HepG2 (cell line): Measurements from ENCODE around the gene PSKH1. TPM values are rescaled to one million over a fixed set of nuclear protein-coding genes. Genes with fewer than 3 reads are reported as not detected.

Source experiments
- FOXA1 ChIP-seq, 2 experiments: fragments of 450-650 bp in 1 of 2; sonication (generic) in 1 of 2; formaldehyde crosslinking in 1 of 2; IDR thresholded peaks; 2 replicates each; pipeline versions ENCODE4 v1.4.0 to v1.6.1; 2016 to 2020; ENCODE audit warnings: missing genetic modification reagents in 1 of 2
- GATA4 ChIP-seq: sonication (generic); IDR thresholded peaks from 2 replicates; pipeline ENCODE4 v1.6.1; 2016; ENCODE audit warnings: antibody characterized with exemption, low read depth, borderline replicate concordance
- KDM6A ChIP-seq: IDR thresholded peaks from 2 replicates; pipeline ENCODE4 v1.6.1; 2016; ENCODE audit warnings: low read depth
- MAF1 ChIP-seq: sonication (generic); formaldehyde crosslinking; IDR thresholded peaks from 2 replicates; pipeline ENCODE4 v1.5.0; 2020; ENCODE audit warnings: missing genetic modification reagents, borderline replicate concordance
- NR2F6 ChIP-seq, 2 experiments: IDR thresholded peaks; 2 replicates each; pipeline ENCODE4 v1.6.1; 2016; ENCODE audit warnings: antibody characterized with exemption in 1 of 2, mild to moderate bottlenecking in 1 of 2
- TBL1XR1 ChIP-seq: fragments of 150-350 bp; IDR thresholded peaks from 2 replicates; pipeline ENCODE4 v1.6.1; 2014; ENCODE audit warnings: borderline replicate concordance, low read length; ENCODE audit not compliant: partially characterized antibody
- ZNF12 ChIP-seq: sonication (generic); formaldehyde crosslinking; IDR thresholded peaks from 2 replicates; pipeline ENCODE4 v1.5.0; 2020; ENCODE audit warnings: missing genetic modification reagents
- ZNF160 ChIP-seq: sonication (generic); formaldehyde crosslinking; IDR thresholded peaks from 2 replicates; pipeline ENCODE4 v1.8.0; 2022; ENCODE audit warnings: mild to moderate bottlenecking, inconsistent platforms, missing genetic modification reagents
- ZNF251 ChIP-seq: sonication (generic); formaldehyde crosslinking; IDR thresholded peaks from 2 replicates; pipeline ENCODE4 v1.9.0; 2021; ENCODE audit warnings: mild to moderate bottlenecking, missing genetic modification reagents
- ZNF552 ChIP-seq: sonication (generic); formaldehyde crosslinking; IDR thresholded peaks from 2 replicates; pipeline ENCODE4 v1.9.0; 2022; ENCODE audit warnings: missing genetic modification reagents, mild to moderate bottlenecking, borderline replicate concordance
- polyA plus RNA-seq, 8 experiments: library from polyadenylated mRNA; depleted of rRNA in 3 of 8; stranded (reverse) in 7 of 8; unstranded in 1 of 8; fragments of >200 nt; fragmentation: Illumina TruSeq in 4 of 8; extraction: Trizol in 4 of 8; gene quantifications; 2 replicates each; pipeline versions ENCODE4 v1.2.1 to v1.2.3, GENCODE V29; 2011 to 2016; ENCODE audit warnings: low read depth in 4 of 8, missing spikeins in 1 of 8, mixed read lengths in 1 of 8; ENCODE audit not compliant: insufficient read depth in 1 of 8
- total RNA-seq, 5 experiments: library from RNA; depleted of rRNA; stranded (reverse); fragments of >200 nt; fragmentation: Illumina TruSeq; extraction: Trizol; gene quantifications; 2 replicates each; pipeline ENCODE4 v1.2.3, GENCODE V29; 2016; ENCODE audit warnings: low read depth in 1 of 5
- TF ChIP-seq, protein P1 (sequence below): sonication (generic); formaldehyde crosslinking; conservative IDR thresholded peaks from 2 replicates; pipeline ENCODE4 v1.8.0; 2022; ENCODE audit warnings: mild to moderate bottlenecking, moderate library complexity, missing genetic modification reagents
- TF ChIP-seq, protein P2 (sequence below): sonication (generic); formaldehyde crosslinking; IDR thresholded peaks from 2 replicates; pipeline ENCODE4 v1.8.1; 2023; ENCODE audit warnings: mild to moderate bottlenecking, missing genetic modification reagents
- TF ChIP-seq, protein P3 (sequence below): sonication (generic); formaldehyde crosslinking; conservative IDR thresholded peaks from 2 replicates; pipeline ENCODE4 v1.8.1; 2023; ENCODE audit warnings: missing genetic modification reagents
- TF ChIP-seq, protein P4 (sequence below): sonication (generic); formaldehyde crosslinking; IDR thresholded peaks from 2 replicates; pipeline ENCODE4 v1.5.1; 2020; ENCODE audit warnings: missing genetic modification reagents, mild to moderate bottlenecking, borderline replicate concordance
- TF ChIP-seq, protein P5 (sequence below): sonication (generic); formaldehyde crosslinking; IDR thresholded peaks from 2 replicates; pipeline ENCODE4 v1.9.0; 2021; ENCODE audit warnings: missing genetic modification reagents, mild to moderate bottlenecking, borderline replicate concordance
- TF ChIP-seq, protein P6 (sequence below): sonication (generic); formaldehyde crosslinking; IDR thresholded peaks from 2 replicates; pipeline ENCODE4 v1.4.0; 2020; ENCODE audit warnings: missing genetic modification reagents

The PSKH1 gene
- total and polyA plus RNA-seq, 2 of the 13 experiments (the other 11 are each of a cell fraction or from before 2014, with no cell fraction given), result 8.4 to 19.1 TPM

DNA sequence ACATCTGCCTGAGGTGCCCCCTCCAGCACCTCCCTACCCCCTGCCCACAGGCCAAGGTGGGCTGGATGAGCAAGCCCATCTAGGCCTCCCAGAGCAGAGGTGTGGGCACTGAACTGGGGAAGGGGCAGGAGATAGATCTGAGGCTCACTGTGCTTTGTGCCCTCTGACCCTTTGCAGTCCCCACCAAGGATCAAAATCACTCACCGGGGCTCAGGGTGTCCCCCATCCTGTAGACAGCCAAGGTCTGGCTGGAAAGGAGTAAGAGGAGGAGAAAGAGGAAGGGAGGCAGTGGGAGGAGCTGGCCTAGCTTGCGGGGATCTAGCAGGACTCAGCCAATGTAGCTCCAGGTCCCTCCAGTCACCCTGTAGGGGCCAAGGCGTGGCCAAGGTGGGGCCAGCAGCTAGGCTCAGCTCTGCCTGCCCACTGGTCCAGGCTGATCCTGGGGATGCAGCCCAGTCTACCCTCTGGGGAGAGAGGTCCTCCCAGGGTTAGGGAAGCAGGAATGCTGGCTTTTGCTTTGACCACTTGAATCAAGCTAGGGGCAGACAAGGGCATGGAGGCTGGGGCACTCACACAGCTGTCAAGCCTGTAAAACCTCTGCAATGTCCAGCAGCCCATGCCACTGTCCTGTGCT is 73.6 kb downstream of the PSKH1 start (continued):
- TF ChIP-seq ZNF552 (CRISPR knock-in tag) (no peak), NR2F6 (IDR thresholded peaks at IDR 0.05) (peak; percentile 30; the same call in 1 of the 2 replicates), NR2F6 (CRISPR knock-in tag; IDR thresholded peaks at IDR 0.05) (no peak), FOXA1 (IDR thresholded peaks at IDR 0.05) (no peak), FOXA1 (CRISPR knock-in tag; IDR thresholded peaks at IDR 0.05) (no peak), ZNF12 (no peak), MAF1 (CRISPR knock-in tag) (no peak), ZNF160 (no peak), TBL1XR1 (no peak), GATA4 (no peak), ZNF251 (no peak), KDM6A (CRISPR knock-in tag) (no peak)
- TF ChIP-seq, protein P1, sequence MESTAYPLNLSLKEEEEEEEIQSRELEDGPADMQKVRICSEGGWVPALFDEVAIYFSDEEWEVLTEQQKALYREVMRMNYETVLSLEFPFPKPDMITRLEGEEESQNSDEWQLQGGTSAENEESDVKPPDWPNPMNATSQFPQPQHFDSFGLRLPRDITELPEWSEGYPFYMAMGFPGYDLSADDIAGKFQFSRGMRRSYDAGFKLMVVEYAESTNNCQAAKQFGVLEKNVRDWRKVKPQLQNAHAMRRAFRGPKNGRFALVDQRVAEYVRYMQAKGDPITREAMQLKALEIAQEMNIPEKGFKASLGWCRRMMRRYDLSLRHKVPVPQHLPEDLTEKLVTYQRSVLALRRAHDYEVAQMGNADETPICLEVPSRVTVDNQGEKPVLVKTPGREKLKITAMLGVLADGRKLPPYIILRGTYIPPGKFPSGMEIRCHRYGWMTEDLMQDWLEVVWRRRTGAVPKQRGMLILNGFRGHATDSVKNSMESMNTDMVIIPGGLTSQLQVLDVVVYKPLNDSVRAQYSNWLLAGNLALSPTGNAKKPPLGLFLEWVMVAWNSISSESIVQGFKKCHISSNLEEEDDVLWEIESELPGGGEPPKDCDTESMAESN (CRISPR knock-in tag), result no peak
- TF ChIP-seq, protein P2, sequence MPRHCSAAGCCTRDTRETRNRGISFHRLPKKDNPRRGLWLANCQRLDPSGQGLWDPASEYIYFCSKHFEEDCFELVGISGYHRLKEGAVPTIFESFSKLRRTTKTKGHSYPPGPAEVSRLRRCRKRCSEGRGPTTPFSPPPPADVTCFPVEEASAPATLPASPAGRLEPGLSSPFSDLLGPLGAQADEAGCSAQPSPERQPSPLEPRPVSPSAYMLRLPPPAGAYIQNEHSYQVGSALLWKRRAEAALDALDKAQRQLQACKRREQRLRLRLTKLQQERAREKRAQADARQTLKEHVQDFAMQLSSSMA (CRISPR knock-in tag), result 0 out of 2 replicates have a peak, but pooled peaks have one; percentile 72
- TF ChIP-seq, protein P3, sequence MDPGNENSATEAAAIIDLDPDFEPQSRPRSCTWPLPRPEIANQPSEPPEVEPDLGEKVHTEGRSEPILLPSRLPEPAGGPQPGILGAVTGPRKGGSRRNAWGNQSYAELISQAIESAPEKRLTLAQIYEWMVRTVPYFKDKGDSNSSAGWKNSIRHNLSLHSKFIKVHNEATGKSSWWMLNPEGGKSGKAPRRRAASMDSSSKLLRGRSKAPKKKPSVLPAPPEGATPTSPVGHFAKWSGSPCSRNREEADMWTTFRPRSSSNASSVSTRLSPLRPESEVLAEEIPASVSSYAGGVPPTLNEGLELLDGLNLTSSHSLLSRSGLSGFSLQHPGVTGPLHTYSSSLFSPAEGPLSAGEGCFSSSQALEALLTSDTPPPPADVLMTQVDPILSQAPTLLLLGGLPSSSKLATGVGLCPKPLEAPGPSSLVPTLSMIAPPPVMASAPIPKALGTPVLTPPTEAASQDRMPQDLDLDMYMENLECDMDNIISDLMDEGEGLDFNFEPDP (CRISPR knock-in tag), result no peak
- TF ChIP-seq, protein P4, sequence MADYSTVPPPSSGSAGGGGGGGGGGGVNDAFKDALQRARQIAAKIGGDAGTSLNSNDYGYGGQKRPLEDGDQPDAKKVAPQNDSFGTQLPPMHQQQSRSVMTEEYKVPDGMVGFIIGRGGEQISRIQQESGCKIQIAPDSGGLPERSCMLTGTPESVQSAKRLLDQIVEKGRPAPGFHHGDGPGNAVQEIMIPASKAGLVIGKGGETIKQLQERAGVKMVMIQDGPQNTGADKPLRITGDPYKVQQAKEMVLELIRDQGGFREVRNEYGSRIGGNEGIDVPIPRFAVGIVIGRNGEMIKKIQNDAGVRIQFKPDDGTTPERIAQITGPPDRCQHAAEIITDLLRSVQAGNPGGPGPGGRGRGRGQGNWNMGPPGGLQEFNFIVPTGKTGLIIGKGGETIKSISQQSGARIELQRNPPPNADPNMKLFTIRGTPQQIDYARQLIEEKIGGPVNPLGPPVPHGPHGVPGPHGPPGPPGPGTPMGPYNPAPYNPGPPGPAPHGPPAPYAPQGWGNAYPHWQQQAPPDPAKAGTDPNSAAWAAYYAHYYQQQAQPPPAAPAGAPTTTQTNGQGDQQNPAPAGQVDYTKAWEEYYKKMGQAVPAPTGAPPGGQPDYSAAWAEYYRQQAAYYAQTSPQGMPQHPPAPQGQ (CRISPR knock-in tag), result no peak
- TF ChIP-seq, protein P5, sequence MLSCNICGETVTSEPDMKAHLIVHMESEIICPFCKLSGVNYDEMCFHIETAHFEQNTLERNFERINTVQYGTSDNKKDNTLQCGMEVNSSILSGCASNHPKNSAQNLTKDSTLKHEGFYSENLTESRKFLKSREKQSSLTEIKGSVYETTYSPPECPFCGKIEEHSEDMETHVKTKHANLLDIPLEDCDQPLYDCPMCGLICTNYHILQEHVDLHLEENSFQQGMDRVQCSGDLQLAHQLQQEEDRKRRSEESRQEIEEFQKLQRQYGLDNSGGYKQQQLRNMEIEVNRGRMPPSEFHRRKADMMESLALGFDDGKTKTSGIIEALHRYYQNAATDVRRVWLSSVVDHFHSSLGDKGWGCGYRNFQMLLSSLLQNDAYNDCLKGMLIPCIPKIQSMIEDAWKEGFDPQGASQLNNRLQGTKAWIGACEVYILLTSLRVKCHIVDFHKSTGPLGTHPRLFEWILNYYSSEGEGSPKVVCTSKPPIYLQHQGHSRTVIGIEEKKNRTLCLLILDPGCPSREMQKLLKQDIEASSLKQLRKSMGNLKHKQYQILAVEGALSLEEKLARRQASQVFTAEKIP (CRISPR knock-in tag), result no peak
- TF ChIP-seq, protein P6, sequence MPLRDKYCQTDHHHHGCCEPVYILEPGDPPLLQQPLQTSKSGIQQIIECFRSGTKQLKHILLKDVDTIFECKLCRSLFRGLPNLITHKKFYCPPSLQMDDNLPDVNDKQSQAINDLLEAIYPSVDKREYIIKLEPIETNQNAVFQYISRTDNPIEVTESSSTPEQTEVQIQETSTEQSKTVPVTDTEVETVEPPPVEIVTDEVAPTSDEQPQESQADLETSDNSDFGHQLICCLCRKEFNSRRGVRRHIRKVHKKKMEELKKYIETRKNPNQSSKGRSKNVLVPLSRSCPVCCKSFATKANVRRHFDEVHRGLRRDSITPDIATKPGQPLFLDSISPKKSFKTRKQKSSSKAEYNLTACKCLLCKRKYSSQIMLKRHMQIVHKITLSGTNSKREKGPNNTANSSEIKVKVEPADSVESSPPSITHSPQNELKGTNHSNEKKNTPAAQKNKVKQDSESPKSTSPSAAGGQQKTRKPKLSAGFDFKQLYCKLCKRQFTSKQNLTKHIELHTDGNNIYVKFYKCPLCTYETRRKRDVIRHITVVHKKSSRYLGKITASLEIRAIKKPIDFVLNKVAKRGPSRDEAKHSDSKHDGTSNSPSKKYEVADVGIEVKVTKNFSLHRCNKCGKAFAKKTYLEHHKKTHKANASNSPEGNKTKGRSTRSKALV (CRISPR knock-in tag), result no peak
